SKM-1 treated with dmso at 0.1 percent for 144 hours (cell line): ENCODE measurements around the gene TMC4.

Experiments
- DNase-seq: peaks from one replicate; lab custom pipeline; 2025; ENCODE audit not compliant: unreplicated experiment; lab: John Stamatoyannopoulos, UW

The TMC4 gene

DNA sequence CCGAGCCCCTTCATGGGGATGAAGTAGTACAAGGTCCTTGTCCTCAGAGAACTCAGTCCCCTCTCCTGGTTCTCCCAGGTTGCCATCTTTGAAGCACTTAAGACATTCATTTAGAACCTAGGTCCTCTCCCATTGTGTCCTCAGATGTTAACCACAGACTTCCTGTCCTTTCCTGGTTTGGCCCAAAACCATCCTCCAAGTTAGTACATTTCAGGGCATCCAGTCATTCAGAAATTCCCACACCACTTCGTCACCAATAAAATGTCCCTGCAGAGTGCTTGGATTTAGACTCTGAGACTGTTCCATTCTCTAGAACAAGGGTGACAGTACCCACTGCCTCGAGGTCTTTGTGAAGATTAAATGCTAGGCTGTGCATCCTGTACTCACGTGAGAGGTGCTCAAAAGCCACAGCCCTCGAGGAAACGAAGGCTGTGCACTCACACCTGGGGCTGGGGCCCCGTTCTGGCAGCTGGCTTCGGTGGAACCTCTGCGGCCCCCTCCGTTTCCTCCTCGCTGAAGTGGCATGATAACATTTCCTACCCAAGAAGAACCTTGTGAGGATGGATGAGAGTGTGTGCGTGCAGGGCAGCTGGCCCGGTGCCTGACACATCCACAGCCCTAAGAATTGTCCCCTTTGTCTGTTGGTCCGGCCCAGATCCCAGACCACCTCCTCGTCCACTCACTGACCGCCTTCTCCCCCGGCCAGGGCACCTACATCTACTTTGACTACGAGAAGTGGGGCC lies 18.2 kb downstream of the TMC4 start:
- DNase-seq, result no peak

DNA sequence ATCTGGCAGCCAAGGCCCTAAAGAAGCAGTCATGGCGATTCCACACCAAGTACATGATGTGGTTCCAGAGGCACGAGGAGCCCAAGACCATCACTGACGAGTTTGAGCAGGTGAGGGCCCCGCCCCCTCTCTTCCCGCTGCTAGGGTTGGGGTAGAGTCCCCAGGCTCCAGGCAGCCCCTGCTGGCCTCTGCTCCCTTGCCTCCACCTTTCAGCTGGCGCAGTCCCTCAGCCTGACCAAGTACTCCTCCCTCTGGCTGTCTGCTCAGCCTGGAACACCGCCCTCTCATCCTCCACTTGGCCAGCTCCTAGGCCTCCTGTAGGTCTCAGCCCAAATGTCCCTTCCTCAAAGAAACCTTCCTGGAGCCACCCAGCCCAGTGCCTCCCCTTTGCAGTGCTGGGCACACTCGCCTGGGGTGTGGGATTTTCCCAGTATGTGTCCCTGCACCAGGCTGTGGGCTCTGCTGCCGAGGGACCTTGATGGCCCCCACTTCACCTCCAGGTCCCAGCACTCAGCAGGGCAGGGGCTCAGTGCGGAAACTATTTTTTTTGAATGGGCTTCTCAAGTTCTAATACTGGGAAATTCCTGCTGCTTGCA lies 19.1 kb downstream of the TMC4 start:
- no peak for DNase-seq

DNA sequence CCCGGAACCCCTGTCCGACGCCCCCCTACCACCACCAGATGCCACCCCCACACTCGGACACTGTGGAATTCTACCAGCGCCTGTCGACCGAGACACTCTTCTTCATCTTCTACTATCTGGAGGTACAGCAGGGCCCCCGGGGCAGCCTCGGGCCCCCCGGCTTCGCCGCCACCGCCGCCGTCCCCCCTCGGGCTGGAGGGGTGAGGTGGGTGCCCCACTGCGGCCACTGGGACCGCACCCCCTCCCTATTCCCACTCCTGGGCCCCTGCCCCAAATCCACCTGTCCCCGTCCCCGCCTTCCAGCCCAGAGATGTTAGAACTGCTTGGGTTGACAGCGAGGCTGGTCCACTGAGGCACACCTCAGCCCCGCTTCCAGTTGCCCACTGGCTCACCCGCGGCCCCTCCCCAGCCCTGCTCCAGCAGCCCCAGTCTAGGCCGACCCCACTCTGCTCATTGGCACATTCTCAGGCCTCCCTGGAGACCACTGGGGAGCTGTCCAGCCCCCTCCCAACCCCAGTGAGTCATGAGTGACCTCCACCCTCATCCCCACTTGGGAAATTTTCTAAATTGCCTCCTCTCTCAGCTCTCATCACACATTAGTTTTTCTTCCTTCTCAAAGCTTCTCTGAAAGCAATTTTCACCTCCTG lies 20.0 kb downstream of the TMC4 start:
- no peak for DNase-seq

DNA sequence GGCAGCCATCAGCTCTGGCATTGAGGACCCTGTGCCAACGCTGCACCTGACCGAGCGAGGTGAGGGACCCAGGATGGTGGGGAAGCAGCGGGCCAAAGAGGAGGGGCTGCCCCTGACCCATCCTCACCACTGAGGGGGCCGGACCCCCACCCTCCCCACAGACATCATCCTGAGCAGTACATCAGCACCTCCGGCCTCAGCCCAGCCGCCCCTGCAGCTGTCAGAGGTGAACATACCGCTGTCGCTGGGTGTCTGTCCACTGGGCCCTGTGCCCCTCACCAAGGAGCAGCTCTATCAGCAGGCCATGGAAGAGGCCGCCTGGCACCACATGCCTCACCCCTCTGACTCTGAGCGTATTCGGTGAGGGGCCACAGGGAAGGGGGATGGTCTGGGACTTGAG lies 20.7 kb downstream of the TMC4 start:
- DNase-seq, result no peak

DNA sequence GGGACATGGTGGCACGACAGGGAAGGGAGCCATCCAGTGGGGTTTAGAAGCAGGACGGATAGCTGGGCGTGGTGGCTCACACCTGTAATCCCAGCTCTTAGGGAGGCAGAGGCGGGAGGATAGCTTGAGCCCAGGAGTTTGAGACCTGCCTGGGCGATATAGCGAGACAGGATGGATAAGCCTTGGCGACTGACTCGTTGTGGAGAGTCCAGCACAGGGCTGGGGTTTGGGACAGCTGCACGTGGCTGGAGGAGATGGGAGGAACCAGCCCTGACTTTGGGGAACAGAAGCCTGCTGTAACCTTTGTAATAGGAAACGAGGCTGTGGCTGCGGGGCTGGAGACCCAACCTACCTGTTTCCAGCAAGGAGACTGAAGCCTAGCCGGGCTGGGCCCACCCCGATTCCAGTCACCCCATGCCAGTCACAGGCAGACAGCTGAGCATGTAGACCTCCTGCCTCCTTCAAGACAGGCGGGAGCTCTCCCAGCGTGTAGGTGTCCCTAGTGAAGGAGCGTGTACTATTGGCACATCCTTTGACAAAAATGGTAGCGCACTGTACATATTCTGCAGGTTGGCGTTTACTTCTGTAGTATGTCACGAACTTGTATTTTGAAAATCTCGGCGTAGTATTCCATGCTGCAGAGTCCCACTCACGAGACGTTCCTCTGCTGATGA lies 21.5 kb downstream of the TMC4 start:
- no peak for DNase-seq

DNA sequence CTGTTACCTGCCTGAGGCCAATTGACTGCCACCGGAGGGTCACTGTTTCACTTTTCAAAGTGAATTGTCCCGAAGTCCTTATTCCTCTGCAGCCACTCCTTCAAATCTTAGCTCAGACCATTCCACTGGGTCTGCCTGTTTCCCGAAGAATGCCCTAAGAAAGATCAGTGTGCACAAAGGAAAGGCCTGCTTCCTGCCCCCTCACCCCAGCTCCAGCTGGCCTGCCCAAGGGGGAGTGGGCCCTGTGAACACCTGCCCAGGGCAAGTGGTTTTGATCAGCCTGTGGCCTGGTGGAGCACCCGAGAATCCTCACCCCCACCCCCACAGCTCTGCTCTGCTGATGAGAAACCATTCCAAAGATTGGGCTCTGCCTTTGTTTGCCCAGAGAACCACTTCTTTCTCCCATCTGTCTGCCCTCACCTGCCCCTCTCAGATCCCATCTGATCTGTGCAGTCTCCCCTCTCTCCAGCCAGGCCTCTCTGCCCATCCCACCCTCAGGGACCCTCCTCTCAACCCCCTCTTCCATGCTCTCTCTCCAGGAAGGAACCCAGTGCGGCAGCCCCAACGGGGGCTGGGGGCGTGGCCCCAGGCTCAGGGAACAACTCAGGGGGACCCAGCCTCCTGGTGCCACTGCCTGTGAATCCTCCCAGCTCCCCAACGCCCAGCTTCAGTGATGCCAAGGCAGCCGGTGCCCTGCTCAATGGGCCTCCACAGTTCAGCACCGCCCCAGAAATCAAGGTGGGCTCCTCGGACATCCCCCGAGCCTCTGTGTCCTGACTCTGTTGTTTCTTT lies 23.7 kb downstream of the TMC4 start:
- no peak for DNase-seq

DNA sequence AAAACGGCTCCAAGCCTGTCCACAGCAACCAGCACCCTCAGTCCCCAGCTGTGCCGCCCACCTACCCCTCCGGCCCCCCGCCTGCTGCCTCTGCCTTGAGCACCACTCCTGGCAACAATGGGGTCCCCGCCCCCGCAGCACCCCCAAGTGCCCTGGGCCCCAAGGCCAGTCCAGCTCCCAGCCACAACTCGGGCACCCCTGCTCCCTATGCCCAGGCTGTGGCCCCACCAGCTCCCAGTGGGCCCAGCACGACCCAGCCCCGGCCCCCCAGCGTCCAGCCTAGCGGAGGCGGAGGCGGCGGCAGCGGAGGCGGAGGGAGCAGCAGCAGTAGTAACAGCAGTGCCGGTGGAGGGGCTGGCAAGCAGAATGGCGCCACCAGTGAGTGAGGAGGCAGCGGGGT lies 24.8 kb downstream of the TMC4 start:
- DNase-seq, result no peak

DNA sequence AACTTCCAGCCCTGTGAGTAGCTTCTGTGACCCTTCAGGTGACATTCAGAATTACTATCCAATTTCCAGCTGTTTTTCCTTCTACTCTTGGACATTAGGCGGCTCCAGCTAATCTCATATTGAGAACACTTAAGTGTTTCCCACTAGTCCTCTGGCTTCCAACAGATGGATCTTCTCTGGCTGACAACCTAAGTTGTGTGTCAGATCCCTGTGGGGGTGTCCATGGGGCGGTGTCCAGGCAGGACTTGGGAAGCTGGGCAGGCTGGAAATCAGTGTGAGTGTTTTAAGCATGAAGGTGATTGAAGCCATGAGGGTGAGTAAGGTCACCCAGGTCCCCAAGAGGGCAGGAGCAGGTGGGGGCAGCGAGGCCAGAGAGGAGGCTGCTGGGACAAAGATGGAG lies 25.3 kb downstream of the TMC4 start:
- DNase-seq, result no peak

DNA sequence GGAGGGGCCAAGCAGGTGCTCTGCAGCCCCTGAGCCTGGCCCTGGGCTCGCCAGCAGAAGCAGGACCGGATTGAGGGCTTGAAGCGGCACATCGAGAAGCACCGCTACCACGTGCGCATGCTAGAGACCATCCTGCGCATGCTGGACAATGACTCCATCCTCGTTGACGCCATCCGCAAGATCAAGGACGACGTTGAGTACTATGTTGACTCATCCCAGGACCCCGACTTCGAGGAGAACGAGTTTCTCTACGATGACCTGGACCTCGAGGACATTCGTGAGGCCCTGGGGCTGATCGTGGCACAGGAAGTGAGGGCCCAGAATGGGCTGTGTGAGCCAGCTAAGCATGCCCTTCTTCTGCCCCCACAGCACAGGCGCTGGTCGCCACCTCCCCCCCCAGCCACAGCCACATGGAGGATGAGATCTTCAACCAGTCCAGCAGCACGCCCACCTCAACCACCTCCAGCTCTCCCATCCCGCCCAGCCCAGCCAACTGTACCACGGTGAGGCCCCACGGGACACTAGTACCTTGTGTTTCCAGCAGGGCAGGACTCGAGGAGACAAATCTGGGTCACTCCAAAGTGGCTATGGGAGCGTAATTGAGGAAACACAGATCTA lies 27.3 kb downstream of the TMC4 start:
- DNase-seq, result no peak

DNA sequence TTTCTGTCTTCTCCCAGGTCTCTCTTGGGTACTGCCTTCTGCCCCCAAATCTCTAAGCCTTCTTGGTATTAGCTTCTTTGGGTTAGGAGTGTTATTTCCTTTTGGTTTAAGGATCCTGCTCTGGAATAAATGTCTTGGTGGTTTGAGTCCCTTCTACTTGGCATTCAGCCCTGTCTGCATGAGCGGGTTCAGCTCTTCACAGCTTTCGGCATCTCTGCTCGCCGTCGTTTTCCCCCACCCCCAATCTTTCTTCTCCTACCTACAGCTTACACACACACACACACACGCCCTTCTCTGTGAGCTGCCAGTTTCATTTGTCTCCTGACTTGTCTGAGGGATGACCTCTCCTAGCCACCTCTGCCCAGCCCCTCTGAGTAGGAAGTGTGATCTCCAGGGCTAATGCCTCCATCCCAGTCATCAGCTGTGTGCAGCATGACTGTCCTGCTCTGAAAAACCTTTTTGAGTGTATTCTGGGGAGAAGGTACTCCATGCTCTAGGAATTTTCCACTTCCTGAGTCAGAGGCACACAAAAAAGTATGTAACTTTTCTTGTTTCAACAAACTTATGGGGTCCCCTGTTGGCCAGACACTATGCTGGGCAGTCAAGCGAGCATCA lies 30.7 kb downstream of the TMC4 start:
- DNase-seq, result no peak

DNA sequence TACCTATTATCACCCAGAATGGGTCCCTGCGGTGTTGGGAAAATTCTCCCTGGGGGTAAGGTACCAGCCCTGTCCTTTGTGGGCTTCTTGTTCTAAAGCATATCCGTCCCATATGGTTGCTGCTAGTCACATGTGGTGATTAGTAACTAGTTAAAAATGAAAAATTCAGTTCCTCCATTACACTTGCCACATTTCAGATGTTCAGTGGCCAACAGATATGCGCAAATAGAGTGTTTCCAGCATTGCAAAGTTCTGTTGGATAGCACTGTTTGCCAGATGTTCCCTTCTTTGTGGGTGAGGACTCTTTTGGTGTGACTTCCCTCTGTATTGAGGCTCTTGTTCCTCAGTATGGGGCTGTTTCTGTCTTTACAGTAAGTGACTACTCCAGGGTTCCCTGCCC lies 31.6 kb downstream of the TMC4 start:
- no peak for DNase-seq

DNA sequence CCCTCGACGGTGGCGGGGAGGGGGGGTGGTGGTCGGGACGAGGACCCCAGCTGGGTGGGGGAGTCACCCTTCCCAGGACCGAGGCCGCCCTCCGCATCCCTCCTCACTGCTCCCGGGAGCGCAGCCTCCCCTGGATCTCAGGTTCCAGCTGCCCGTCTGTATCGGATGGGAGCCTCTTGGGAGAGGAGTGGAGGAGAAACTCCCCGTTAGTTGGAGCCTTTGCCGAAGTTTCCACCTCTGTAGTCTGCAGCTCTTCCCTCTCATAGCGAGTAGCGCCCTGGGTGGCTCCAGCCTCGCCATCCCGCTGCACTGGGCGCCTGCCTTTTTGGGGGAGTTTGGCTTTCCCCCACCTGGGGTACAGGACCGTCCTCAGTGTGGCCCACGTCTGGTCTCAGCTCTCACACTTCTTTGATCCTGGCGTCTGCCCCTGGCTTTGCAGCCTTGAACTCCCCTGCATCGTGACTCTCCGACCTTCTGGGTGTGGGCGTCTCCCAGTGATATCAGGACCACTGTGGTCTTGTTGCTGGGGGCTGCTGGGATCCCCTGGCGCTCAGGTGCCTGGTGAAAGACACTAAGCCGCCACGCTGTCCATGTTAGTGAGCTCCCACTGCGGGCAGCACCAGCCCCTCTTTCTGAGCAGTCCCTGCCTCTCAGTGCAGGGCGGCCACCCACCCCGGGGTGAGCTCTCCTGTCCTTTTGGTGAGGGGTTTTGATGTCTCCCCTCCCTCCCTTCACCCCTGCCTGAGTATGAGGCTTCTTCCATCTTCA lies 34.3 kb downstream of the TMC4 start:
- no peak for DNase-seq

DNA sequence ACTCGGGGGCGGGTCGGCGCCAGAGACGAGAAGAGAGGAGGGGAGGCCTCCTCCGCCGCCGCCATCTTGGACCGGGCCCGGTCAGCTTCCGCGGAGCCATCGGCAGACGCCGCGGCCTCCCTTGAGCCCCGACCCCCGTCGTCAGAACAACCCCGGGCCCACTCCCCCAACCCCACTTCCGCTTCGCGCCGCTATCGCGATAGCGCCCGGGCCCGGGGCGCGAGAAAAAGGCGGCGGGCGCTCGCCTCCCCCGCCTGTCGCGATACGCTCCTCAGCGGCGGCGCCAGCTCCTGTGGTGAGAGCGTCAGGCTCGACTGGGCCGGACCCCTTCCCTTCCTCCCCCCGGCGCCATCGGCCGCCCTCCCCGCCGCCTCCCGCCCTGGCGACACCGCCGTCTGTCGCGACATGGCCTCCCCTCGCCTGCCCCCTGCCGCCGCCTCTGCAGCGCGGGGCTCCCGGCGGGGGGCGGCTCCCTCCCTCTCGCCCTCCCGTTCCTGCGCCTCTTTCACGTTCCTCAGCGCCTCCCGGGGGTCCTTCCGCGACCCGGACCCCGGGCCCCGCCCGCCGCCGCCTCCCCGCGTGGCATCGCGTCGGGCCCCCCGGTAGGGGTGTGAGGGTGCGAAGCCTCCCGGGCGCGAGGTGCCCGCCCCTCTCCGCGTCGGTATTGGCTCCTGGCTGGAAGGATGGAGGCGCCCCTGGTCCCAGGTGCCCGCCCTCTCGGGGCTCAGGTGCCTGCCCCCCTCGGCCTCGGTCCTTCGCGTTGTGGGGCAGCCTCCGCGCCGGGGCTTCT lies 35.1 kb downstream of the TMC4 start, which contains the start of gene CNOT3:
Gene CNOT3 (plus strand): TSS at position 64 of the 790 bp plus-strand sequence. CDS start 5,217 bp downstream, outside the sequence.
- DNase-seq, result no peak

DNA sequence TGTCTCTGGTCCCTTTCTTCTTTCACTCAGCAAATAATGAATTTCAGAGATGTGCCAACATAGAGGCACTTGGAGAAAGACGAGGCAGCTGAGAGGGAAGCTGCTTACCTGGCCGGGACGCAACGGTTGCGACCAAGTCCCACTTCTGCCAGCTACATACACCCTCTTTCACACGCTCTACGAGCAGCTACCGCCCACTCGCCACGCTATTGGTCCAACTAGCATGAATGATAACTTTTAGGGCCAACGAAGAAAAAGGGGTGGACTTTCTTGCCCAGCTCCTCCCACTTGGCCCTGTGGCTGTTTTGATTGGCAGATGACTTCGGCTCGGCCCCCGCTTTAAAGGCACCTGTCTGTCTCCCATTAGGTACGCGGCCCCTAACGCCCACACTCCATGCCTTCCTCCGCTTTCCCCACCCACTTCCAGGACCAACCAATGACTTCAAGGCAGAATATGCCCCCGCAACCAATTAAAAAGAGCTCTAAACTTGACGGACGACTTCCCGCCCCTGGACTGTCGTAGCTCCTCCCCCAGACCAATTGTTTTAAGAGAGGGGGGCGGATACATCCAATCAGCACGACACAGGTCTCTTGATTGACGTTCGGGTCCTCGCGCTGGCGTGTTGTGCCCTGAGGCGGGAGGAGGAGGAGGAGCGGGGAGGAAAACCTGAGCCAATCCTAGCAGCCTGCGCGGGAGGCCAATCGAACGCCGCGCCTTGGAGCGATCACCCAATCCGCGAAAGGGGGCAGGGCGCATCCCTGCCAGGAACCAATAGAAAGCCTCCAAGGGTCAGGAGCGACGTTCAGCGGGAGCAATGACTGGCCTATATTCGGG lies 35.9 kb downstream of the TMC4 start:
- DNase-seq, result peak; percentile 95

DNA sequence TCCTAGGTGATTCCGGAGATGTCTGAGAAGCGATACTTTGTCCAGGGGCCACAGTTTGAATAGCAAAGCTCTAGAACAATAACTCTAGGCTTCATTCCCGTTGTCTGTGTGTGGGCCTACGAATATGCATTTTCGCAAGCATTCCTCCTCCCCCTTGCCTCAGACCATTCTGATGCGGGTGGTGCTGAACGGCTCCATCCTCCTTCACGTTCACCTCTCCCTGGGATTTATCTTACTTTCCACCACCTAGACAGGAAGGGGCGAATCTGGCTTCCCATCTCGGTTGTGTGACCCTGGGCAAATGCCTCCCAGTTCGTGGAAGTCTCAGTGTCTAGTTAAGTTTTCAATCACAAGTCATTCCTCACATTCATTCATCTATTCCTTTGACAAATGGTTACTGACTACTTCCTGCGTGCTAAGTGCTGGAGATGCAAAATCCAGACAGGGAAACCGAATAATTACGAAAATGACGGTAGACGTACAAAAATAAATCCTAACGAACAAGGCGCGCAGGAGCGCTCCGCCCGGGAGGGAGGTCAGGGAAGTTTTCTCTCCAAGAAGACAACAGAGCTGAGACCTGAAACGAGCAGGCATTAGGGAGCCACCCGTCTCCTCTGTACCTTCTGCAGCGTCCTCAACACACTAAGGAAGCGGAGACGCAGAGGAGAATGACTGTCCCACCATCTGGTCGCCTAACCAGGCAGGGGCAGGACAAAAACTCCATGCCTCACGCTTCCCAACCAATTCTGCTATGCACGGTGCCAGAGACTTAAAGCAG lies 36.7 kb downstream of the TMC4 start:
- no peak for DNase-seq

DNA sequence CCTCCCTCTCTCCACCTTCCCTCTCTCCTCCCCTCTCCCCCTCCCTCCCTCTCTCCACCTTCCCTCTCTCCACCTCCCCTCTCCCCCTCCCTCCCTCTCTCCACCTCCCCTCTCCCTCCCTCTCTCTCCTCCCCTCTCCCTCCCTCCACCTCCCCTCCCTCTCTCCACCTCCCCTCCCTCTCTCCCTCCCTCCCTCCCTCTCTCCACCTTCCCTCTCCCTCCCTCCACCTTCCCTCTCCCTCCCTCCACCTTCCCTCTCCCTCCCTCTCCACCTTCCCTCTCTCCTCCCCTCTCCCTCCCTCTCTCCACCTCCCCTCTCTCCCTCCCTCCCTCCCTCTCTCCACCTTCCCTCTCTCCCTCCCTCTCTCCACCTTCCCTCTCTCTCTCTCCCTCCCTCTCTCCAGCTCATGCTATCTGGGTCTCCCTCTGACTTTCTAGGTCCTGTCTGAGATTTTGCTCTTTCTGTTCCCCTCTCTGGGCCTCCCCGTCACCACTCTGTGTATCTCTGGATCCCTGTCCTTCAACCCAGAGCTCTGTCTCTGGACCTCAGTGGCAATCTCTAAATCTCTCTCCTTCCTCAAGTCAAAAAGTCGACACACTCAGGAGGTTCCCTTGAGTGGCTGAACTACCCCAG lies 38.9 kb downstream of the TMC4 start:
- no peak for DNase-seq
